NCI-H748 (cell line): ENCODE measurements around the gene MAGEA10.
"Not testable (repeated sequence)": the region's sequence is repeated elsewhere in the genome, so short reads cannot be mapped to it uniquely, and the experiment has no call there.

Experiments
- DNase-seq: peaks from one replicate; lab custom pipeline; 2025; ENCODE audit not compliant: unreplicated experiment; lab: John Stamatoyannopoulos, UW

The MAGEA10 gene

GRCh38 chrX:152138388-152138784, at the start of gene MAGEA10:
Gene MAGEA10, minus strand, starts transcription at chrX:152138577. Its CDS starts 2,957 bp downstream, at chrX:152135620.
- DNase-seq, result peak; percentile 66

- DNase-seq, result no peak
Measured at GRCh38 chrX:152177497-152178269, 39.3 kb upstream of the MAGEA10 start.

GRCh38 chrX:152177052-152177451, 38.7 kb upstream of the MAGEA10 start:
- no peak for DNase-seq

GRCh38 chrX:152175892-152176291, 37.5 kb upstream of the MAGEA10 start:
- not testable (repeated sequence) for DNase-seq

- not testable (repeated sequence) for DNase-seq
Measured at GRCh38 chrX:152173923-152174322, 35.5 kb upstream of the MAGEA10 start.

- DNase-seq, result no peak
Measured at GRCh38 chrX:152170621-152171020, 32.2 kb upstream of the MAGEA10 start.

- no peak for DNase-seq
Measured at GRCh38 chrX:152165033-152165743, 26.8 kb upstream of the MAGEA10 start.

GRCh38 chrX:152157042-152157441, 18.7 kb upstream of the MAGEA10 start:
- no peak for DNase-seq

GRCh38 chrX:152155766-152156310, 17.5 kb upstream of the MAGEA10 start:
- DNase-seq, result no peak

- DNase-seq, result no peak
Measured at GRCh38 chrX:152154050-152154449, 15.7 kb upstream of the MAGEA10 start.

- no peak for DNase-seq
Measured at GRCh38 chrX:152151256-152151655, 12.9 kb upstream of the MAGEA10 start.

- no peak for DNase-seq
Measured at GRCh38 chrX:152149648-152150047, 11.3 kb upstream of the MAGEA10 start.

- DNase-seq, result no peak
Measured at GRCh38 chrX:152139589-152139988, 1.2 kb upstream of the MAGEA10 start.

GRCh38 chrX:152137771-152138387, 498 bp downstream of the MAGEA10 start:
- peak; percentile 26 for DNase-seq

- DNase-seq, result no peak
Measured at GRCh38 chrX:152136312-152136711, 2.1 kb downstream of the MAGEA10 start.

GRCh38 chrX:152131525-152131924, 6.9 kb downstream of the MAGEA10 start:
- DNase-seq, result no peak

- DNase-seq, result not testable (repeated sequence)
Measured at GRCh38 chrX:152129069-152129844, 9.1 kb downstream of the MAGEA10 start.

- no peak for DNase-seq
Measured at GRCh38 chrX:152117305-152117704, 21.1 kb downstream of the MAGEA10 start.

- no peak for DNase-seq
Measured at GRCh38 chrX:152108527-152108926, 29.9 kb downstream of the MAGEA10 start.

- no peak for DNase-seq
Measured at GRCh38 chrX:152103866-152104265, 34.5 kb downstream of the MAGEA10 start.

GRCh38 chrX:152086141-152086540, 52.2 kb downstream of the MAGEA10 start:
- DNase-seq, result no peak
